BLaER1 (cell line): ENCODE data around the gene ATP1A2.

Experiments
- H3K27ac ChIP-seq: shearing (Covaris generic); formaldehyde crosslinking; 2 replicates; pipeline ENCODE4 v1.8.1; 2022
- H3K27me3 ChIP-seq: shearing (Covaris generic); formaldehyde crosslinking; 2 replicates; pipeline ENCODE4 v1.8.1; 2022
- H3K36me3 ChIP-seq: shearing (Covaris generic); formaldehyde crosslinking; 2 replicates; pipeline ENCODE4 v1.8.1; 2022
- H3K4me1 ChIP-seq: shearing (Covaris generic); formaldehyde crosslinking; 2 replicates; pipeline ENCODE4 v1.8.1; 2022
- H3K4me2 ChIP-seq: shearing (Covaris generic); formaldehyde crosslinking; 2 replicates; pipeline ENCODE4 v1.8.1; 2022
- H3K4me3 ChIP-seq: shearing (Covaris generic); formaldehyde crosslinking; 2 replicates; pipeline ENCODE4 v1.8.1; 2022
- H3K9ac ChIP-seq: shearing (Covaris generic); formaldehyde crosslinking; 2 replicates; pipeline ENCODE4 v1.8.1; 2022
- H3K9me3 ChIP-seq: shearing (Covaris generic); formaldehyde crosslinking; 2 replicates; pipeline ENCODE4 v1.8.1; 2022
- H4K20me1 ChIP-seq: shearing (Covaris generic); formaldehyde crosslinking; 2 replicates; pipeline ENCODE4 v1.8.1; 2022
- Cebpa-rat ChIP-seq: shearing (Covaris generic); IDR thresholded peaks from 2 replicates; pipeline ENCODE4 v1.8.1; 2022

Gene ATP1A2

DNA sequence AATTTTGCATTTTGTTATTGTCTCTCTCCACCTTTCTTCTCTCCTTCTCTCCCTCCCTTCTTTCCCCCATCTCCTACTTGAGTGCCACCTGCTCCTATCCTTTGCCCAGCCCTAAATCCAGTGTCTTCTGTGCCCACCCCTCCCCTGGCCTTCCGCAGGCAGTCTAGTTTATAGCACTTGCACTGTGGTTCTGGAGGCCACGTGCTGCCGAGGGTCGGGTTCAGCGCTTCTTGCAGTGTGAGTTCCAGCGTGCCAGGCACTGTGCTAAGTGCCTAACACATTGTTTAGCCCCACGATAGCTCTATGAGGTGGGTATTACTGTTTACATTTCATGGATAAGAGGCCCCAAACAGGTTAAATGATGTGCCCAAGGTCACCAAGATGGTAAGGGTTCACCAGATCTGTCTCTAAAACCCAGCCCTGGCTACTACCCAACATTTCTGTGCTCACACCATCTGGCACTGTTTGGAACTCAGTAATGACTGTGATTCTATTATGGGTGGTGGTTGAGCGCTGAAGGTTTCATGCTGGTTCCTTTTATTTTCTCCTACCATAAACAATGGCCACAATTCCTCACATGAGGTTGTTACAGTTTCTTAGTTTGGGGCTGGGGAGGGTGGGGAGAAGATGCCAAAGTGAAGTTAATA is 21.8 kb downstream of the ATP1A2 start:
- TF ChIP-seq Cebpa-rat = no peak
- H4K20me1 ChIP-seq = no peaks in the 10 kb centered on the region
- no peak overlapping the region for H3K4me3 ChIP-seq
- H3K4me1 ChIP-seq = peaks cover 10% of the 10 kb centered on the region
- no peaks in the 10 kb centered on the region for H3K9me3 ChIP-seq
- H3K4me2 ChIP-seq = no peak overlapping the region
- H3K27ac ChIP-seq = no peak overlapping the region
- no peaks in the 10 kb centered on the region for H3K27me3 ChIP-seq
- H3K9ac ChIP-seq = no peak overlapping the region
- no peaks in the 10 kb centered on the region for H3K36me3 ChIP-seq

DNA sequence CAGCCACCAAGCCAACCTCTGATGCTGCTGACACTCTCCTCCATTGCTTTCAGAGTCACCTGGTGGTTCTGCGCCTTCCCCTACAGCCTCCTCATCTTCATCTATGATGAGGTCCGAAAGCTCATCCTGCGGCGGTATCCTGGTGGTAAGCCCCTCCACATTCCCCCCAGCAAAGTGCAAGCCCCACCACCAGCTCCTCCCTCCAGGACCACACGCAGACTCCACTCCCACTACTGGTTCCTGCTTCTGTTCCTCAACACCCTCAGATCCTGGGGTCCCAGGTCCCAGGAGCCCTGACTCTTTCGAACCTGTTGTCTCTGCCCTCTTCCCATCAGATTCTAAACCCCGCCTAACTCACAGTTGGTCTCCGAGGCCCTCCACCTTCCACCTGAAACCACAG is 24.3 kb downstream of the ATP1A2 start:
- Histone ChIP-seq H3K36me3 (no peaks in the 10 kb centered on the region), H3K27ac (no peak overlapping the region), H3K4me3 (no peak overlapping the region), H4K20me1 (no peaks in the 10 kb centered on the region), H3K9ac (no peak overlapping the region), H3K4me1 (peaks cover 10% of the 10 kb centered on the region), H3K9me3 (no peaks in the 10 kb centered on the region), H3K4me2 (no peak overlapping the region), H3K27me3 (no peaks in the 10 kb centered on the region)
- TF ChIP-seq Cebpa-rat = no peak

DNA sequence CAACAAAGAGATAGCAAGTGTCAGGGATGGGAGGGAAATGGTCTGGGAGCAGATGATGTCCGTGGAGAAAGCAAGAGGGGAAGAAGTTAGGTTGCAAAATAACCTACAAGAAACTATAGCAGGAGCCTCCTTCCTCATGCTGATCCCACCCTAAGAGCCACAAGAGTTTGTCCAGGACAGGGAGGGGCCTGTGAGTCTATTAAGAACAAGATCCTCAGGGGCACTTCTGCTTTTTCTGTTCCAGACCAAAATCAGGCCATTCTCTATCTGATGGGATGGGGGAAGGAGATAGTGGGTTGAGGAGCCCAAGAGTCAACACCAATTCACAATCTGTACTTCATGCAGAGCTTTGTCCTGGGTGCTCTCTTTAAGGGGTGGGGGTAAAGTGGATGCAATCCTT is 28.1 kb downstream of the ATP1A2 start:
- Histone ChIP-seq H3K36me3 (no peaks in the 10 kb centered on the region), H3K9ac (no peak overlapping the region), H3K27me3 (no peaks in the 10 kb centered on the region), H3K4me2 (no peak overlapping the region), H3K27ac (no peak overlapping the region), H4K20me1 (no peaks in the 10 kb centered on the region), H3K4me1 (peaks cover 10% of the 10 kb centered on the region), H3K4me3 (no peak overlapping the region), H3K9me3 (no peaks in the 10 kb centered on the region)
- TF ChIP-seq Cebpa-rat = no peak

DNA sequence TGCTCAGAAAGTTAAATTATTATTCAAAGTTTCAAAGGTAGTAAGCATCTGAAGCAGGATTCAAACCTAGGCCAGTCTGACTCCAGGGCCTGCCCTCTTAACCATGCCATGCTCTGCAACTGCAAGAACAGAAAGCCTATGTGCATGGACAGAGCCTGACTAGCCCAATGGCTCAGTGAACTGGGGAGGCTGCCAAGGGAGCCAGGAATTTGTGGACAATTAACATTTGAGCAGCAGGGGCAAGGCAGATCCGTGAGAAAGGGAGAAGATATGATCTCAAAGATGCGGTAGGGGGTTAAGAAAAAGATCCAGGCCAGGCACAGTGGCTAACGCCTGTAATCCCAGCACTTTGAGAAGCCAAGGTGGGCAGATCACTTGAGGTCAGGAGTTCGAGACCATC is 29.4 kb downstream of the ATP1A2 start:
- Histone ChIP-seq H3K9me3 (no peaks in the 10 kb centered on the region), H3K4me2 (no peak overlapping the region), H4K20me1 (no peaks in the 10 kb centered on the region), H3K27ac (no peak overlapping the region), H3K4me1 (peaks cover 10% of the 10 kb centered on the region), H3K4me3 (no peak overlapping the region), H3K36me3 (no peaks in the 10 kb centered on the region), H3K9ac (no peak overlapping the region), H3K27me3 (no peaks in the 10 kb centered on the region)
- TF ChIP-seq Cebpa-rat = no peak

DNA sequence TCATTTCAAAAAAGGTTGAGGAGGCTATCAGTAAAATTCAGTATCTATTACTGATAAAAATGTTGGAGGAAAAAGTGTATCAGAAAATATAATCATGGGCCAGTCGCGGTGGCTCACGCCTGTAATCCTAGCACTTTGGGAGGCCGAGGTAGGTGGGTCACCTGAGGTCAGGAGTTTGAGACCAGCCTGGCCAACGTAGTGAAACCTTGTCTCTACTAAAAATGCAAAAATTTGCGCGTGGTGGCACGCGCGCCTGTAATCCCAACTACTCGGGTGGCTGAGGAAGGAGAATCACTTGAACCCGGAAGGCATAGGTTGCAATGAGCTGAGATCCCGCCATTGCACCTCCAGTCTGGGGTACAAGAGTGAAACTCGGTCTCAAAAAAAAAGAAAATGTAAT is 30.5 kb downstream of the ATP1A2 start:
- H3K4me3 ChIP-seq = no peak overlapping the region
- no peaks in the 10 kb centered on the region for H3K36me3 ChIP-seq
- no peak overlapping the region for H3K9ac ChIP-seq
- H3K27me3 ChIP-seq = no peaks in the 10 kb centered on the region
- TF ChIP-seq Cebpa-rat = no peak
- H3K4me1 ChIP-seq = peaks cover 2% of the 10 kb centered on the region
- no peaks in the 10 kb centered on the region for H3K9me3 ChIP-seq
- H3K27ac ChIP-seq = no peak overlapping the region
- H4K20me1 ChIP-seq = no peaks in the 10 kb centered on the region
- H3K4me2 ChIP-seq = no peak overlapping the region

DNA sequence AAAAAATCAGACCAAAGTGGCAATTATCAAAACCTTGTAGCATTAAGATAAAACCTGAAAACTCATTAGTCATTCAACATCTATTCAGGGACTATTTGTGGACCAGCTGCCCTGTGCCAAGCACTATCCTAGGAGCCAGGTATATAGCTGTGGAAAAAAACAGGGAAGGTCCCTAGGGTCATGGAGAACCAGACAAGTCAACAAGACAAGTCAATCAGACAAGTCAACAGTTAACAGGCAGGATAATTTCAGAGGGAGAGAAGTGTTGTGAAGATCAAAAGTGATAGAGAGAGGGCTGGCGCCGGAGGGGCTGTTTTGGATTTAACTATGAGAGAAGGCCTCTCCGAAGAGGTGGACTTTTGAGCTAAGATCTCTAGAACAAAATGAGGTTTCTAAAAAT is 32.6 kb downstream of the ATP1A2 start:
- Histone ChIP-seq H3K36me3 (no peaks in the 10 kb centered on the region), H4K20me1 (no peaks in the 10 kb centered on the region), H3K9me3 (no peaks in the 10 kb centered on the region), H3K4me2 (no peak overlapping the region), H3K9ac (no peak overlapping the region), H3K4me1 (no peaks in the 10 kb centered on the region), H3K4me3 (no peak overlapping the region), H3K27me3 (no peaks in the 10 kb centered on the region), H3K27ac (no peak overlapping the region)
- no peak for TF ChIP-seq Cebpa-rat

DNA sequence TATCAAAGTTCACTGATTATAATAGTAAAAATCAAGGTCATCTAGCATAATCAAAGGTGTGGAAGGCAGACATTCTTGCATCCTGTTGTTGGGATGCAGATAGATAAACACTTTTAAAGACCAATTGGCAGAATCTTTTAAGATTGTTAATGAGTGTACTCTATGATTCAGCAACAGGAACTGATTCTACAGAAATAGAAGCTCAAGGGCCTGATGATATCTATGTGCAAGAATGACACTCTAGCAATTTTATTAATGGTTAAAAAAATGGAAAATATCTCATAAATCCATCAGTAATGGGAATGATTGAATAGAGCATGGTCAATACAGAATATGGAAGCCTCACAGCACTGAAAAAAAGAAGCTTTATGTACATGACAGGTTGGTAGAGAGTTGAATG is 33.7 kb downstream of the ATP1A2 start:
- no peak overlapping the region for H3K27ac ChIP-seq
- no peaks in the 10 kb centered on the region for H3K9me3 ChIP-seq
- no peaks in the 10 kb centered on the region for H3K36me3 ChIP-seq
- H3K4me2 ChIP-seq = no peak overlapping the region
- H4K20me1 ChIP-seq = no peaks in the 10 kb centered on the region
- no peak for TF ChIP-seq Cebpa-rat
- H3K4me3 ChIP-seq = no peak overlapping the region
- H3K27me3 ChIP-seq = no peaks in the 10 kb centered on the region
- no peaks in the 10 kb centered on the region for H3K4me1 ChIP-seq
- H3K9ac ChIP-seq = no peak overlapping the region

DNA sequence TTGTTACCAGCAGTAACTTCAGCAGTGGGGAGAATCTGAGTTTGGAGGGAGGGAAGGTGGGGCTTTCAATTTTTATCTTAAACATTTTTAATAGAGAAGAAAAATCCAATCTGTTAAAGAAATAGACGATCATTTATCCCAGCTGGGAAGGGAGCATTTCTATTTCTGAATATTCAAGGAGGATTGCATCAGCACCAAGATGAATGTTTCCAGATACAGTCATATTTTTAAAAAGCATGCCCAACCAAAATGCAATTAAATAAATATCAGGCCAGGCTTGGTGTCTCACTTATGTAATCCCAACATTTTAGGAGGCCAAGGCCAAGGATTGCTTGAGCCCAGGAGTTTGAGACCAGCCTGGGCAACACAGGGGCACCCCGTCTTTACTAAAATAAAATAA is 34.2 kb downstream of the ATP1A2 start:
- H3K9me3 ChIP-seq = no peaks in the 10 kb centered on the region
- no peak overlapping the region for H3K4me3 ChIP-seq
- H3K36me3 ChIP-seq = no peaks in the 10 kb centered on the region
- H3K27me3 ChIP-seq = no peaks in the 10 kb centered on the region
- H3K4me2 ChIP-seq = no peak overlapping the region
- H3K4me1 ChIP-seq = no peaks in the 10 kb centered on the region
- H4K20me1 ChIP-seq = no peaks in the 10 kb centered on the region
- TF ChIP-seq Cebpa-rat = no peak
- no peak overlapping the region for H3K9ac ChIP-seq
- no peak overlapping the region for H3K27ac ChIP-seq

DNA sequence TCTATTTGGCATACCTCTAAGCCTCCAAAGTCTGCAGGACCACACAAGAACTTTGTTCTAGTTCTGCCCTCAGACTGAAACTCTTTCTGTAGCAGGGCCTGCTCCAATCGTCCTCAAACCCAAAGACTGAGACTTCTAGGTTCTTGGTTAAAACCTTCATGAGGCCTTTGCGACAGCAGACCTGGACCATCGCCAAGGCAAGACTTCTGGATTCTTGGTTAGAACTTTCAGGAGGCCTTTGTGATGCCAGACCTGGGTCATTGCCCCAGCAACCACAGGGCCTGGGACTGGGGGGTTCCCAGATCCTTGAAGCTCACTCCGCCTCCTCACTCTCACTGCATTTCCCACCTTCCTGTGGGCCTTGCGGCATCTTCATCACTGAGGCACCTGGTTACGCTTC is 35.7 kb downstream of the ATP1A2 start, which contains the start of gene ATP1A4:
Gene ATP1A4 (plus strand): TSS at position 301 of the 400 bp plus-strand sequence. CDS start 438 bp downstream, outside the sequence.
- no peaks in the 10 kb centered on the region for H4K20me1 ChIP-seq
- no peaks in the 10 kb centered on the region for H3K9me3 ChIP-seq
- no peak within 1 kb of the TSS for H3K4me3 ChIP-seq
- H3K27me3 ChIP-seq = no peaks in the 10 kb centered on the region
- no peaks in the 10 kb centered on the region for H3K4me1 ChIP-seq
- no peak for TF ChIP-seq Cebpa-rat
- no peaks in the 10 kb centered on the region for H3K36me3 ChIP-seq
- no peak within 1 kb of the TSS for H3K27ac ChIP-seq
- H3K4me2 ChIP-seq = no peak within 1 kb of the TSS
- H3K9ac ChIP-seq = no peak within 1 kb of the TSS

DNA sequence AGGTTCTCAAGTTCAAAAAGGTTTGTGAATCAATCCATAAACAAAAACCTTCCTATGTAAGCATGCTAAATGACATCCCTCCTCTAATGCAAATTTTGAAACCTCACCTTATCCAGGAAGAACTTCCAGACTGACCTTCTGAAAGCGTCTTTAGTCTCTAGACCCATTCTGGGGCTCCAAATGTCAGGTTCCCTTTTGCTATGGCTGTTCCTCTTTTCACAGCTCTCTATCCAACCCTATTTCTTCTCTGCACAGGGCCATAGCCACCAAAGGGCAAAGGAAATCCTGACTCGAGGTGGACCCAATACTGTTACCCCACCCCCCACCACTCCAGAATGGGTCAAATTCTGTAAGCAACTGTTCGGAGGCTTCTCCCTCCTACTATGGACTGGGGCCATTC is 39.2 kb downstream of the ATP1A2 start:
- H3K4me2 ChIP-seq = no peak overlapping the region
- no peak overlapping the region for H3K9ac ChIP-seq
- H3K4me1 ChIP-seq = no peaks in the 10 kb centered on the region
- no peaks in the 10 kb centered on the region for H3K27me3 ChIP-seq
- H3K4me3 ChIP-seq = no peak overlapping the region
- H3K27ac ChIP-seq = no peak overlapping the region
- no peaks in the 10 kb centered on the region for H3K9me3 ChIP-seq
- no peak for TF ChIP-seq Cebpa-rat
- H3K36me3 ChIP-seq = no peaks in the 10 kb centered on the region
- H4K20me1 ChIP-seq = no peaks in the 10 kb centered on the region

DNA sequence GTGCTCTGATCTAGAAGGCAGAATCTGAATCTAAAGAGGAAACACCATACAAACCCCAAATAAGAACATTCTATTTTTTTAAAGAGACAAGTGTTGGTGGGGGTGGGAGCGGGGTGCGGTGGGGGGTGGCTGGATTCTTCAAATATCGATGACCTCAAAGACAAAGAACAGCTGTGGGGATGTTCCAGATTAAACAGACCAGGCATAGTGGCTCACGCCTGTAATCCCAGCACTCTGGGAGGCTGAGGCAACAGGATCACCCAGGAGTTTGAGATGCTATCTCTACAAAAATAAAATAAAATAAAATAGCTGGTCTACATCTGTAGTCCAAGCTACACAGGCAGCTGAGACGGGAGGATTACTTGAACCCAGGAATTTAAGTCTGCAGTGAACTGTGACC is 40.8 kb downstream of the ATP1A2 start:
- Histone ChIP-seq H3K9ac (no peak overlapping the region), H3K36me3 (no peaks in the 10 kb centered on the region), H3K4me3 (no peak overlapping the region), H3K27me3 (no peaks in the 10 kb centered on the region), H3K4me1 (no peaks in the 10 kb centered on the region), H4K20me1 (no peaks in the 10 kb centered on the region), H3K9me3 (no peaks in the 10 kb centered on the region), H3K27ac (no peak overlapping the region), H3K4me2 (no peak overlapping the region)
- TF ChIP-seq Cebpa-rat = no peak
